Raji (cell line): ENCODE measurements around the gene SEC24A.

ENCODE experiments used
- POLR2A ChIP-seq: IDR thresholded peaks from 2 replicates; pipeline ENCODE4 v1.6.1; 2011; ENCODE audit warnings: low read depth, low read length, control low read depth; ENCODE audit not compliant: insufficient read depth

SEC24A gene

GRCh38 chr5:134738133-134738962, 89.8 kb downstream of the SEC24A start, which contains the start of gene CAMLG:
Gene CAMLG, plus strand, starts transcription at chr5:134738548. Its CDS starts 73 bp downstream, at chr5:134738621.
- TF ChIP-seq POLR2A: peak; percentile 89

DNA sequence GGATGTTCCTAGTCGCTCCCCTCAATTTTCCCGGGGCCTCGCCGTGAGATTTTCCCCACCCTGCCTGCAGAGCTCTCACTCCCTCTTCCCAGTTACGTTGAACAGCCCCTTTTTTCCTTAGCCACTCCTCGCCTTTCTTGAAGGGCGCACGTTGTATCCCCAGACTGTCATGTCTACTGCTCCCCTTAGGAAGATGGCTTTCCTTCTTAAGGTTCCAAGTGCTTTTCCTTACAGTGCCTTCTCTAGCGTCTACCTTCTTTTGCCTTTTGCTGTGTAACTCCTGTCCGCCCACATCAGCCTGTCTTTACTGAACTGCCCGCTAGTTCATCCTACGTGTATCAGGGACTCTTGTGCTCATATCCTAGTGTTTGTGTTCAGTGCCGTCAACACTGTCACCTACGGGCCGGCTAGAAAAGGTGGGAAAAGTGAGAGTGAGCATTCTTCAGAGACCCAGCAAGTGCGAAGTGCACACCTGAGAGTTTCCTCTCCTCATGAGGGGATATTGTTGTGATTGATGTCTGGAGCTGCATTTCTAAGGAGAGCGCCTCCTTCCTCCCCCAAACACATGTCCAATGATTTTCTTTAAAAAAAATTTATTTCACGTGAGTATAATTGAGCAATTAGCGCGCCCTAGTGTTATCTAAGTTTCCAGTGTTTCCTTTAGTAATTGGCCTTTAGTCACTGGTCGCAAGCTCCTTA, 90.5 kb downstream of the SEC24A start:
- peak; percentile 36; the same call in 1 of the 2 replicates for TF ChIP-seq POLR2A

DNA sequence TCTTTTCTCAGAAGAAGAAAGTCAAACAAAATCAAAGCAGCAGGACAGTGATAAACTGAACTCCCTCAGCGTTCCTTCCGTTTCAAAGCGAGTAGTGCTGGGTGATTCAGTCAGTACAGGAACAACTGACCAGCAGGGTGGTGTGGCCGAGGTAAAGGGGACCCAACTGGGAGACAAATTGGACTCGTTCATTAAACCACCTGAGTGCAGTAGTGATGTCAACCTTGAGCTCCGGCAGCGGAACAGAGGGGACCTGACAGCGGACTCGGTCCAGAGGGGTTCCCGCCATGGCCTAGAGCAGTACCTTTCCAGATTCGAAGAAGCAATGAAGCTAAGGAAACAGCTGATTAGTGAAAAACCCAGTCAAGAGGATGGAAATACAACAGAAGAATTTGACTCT, 92.5 kb downstream of the SEC24A start:
- TF ChIP-seq POLR2A: no peak

GRCh38 chr5:134742134-134742533, 93.5 kb downstream of the SEC24A start:
- TF ChIP-seq POLR2A: no peak

- TF ChIP-seq POLR2A: no peak
Observed at GRCh38 chr5:134749415-134749814, 100.8 kb downstream of the SEC24A start.

DNA sequence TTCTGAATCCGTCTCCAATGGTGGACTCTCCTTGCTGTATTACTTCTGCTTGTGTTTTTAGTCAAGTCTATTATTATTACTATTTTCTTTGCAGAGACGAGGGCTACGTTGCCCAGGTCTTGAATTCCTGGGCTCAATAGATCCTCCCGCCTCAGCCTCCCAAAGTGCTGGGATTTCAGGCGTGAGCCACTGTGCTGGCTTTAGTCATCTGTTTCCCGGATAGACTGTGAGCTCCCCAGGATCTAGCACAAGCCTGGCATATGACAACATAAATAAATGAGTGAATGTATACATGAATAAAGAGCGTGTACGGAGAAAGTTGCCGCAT, 109.6 kb downstream of the SEC24A start:
- no peak for TF ChIP-seq POLR2A

DNA sequence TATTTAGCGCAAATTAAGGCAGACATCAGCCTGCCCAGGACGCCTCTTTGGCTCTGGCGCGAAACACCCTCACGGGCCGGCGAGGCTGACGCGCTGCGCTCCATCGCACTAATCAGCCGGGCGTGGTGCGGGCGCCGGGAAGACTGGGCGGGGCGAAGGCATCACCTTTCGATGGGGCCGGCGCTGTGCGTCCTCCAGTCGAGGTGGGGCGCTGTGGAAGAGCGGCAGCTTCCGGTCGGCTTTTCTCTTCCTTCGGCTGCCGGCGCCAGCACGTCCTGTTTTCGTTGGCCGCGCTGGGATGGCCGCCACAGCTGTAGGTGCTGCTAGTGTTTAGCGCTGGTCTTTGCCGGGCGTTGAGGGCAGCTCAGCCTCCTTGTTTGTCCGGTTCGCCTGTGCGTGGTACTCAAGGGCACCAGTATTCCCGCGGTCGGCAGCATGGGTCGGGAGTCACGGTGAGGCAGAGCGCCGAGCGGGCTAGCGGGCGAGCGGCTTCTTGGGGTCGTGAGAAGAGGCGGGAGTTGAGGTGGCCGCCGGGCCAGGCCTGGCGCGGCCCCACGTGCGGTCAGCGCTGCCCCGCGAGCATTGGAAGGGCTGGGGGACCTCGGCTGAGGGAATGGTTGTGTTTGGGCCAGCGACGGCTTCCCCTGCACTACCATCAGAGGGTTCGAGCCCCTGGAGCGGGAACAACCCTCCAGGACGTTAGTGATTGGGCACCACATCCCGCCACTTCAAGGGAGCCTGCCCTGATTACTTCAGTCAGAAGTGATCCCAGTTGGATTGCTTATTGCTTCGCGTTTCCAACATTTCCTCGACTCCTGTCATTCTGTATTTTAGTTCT, 110.1 kb downstream of the SEC24A start, which contains the start of gene DDX46:
TSS of gene DDX46 (plus strand) at position 276 of the 838 bp plus-strand sequence. CDS start at position 436, 160 bp downstream.
- TF ChIP-seq POLR2A: peak; percentile 95

GRCh38 chr5:134769206-134769605, 120.6 kb downstream of the SEC24A start:
- TF ChIP-seq POLR2A: no peak

GRCh38 chr5:134772461-134773125, 124.0 kb downstream of the SEC24A start:
- TF ChIP-seq POLR2A: no peak

- TF ChIP-seq POLR2A: no peak
Observed at GRCh38 chr5:134777366-134777765, 128.8 kb downstream of the SEC24A start.
